Stimulated activated CD4-positive, alpha-beta T cell treated with anti-CD3 and anti-CD28 coated beads, Interleukin-4, amount 100 ng/mL, for 24 hours (primary cell): Measurements from ENCODE around the gene TCTN1.
"Not testable (repeated sequence)": the region's sequence is repeated elsewhere in the genome, so short reads cannot be mapped to it uniquely, and the experiment has no call there.

Experiments used
- DNase-seq: peaks from one replicate; pipeline ENCODE4 v3.0.0-alpha.2; 2020

The TCTN1 gene

GRCh38 chr12:110613771-110614684 is at the start of gene TCTN1:
Gene TCTN1, plus strand, starts transcription at chr12:110614129. Its CDS starts 54 bp downstream, at chr12:110614183.
- DNase-seq = peak; percentile 98

- DNase-seq = no peak
Observed at GRCh38 chr12:110564471-110564991, 49.4 kb upstream of the TCTN1 start.

GRCh38 chr12:110565894-110566871 is 47.7 kb upstream of the TCTN1 start:
- no peak for DNase-seq

DNA sequence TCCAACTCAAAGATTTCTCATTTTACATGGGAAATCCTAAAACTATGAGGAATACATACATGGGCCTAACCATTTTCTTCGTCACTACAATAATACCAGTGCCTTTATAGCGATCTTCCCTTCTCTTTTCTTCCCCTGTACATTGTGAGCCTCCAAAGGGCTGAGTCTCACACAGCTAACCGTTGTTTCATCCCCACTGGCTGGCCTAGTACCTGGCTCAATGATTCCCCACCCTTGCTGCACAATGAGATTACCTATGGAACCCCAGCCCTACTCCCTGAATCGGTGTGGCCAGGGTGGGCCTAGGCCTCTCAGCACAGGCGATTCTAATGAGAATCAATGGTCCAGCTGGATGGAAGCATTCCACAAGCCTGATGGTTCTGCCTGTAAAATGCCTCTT is 46.9 kb upstream of the TCTN1 start:
- DNase-seq = no peak

DNA sequence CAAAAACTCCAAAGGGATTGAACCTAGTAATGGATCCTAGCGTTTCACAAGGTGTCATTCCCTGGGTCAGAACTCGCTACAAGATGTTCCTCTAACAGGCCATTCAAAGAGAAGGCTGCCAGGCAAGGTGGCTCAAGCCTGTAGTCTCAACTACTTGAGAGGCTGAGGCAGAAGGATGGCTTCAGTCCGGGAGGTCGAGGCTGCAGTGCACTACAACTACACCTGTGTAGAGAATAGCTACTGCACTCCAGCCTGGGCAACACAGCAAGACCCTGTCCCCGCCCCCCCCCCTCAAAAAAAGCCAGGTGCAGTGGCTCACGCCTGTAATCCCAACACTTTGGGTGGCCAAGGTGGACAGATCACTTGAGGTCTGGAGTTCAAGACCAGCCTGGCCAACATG is 45.2 kb upstream of the TCTN1 start:
- no peak for DNase-seq

- DNase-seq = not testable (repeated sequence)
Observed at GRCh38 chr12:110569838-110570237, 44.1 kb upstream of the TCTN1 start.

DNA sequence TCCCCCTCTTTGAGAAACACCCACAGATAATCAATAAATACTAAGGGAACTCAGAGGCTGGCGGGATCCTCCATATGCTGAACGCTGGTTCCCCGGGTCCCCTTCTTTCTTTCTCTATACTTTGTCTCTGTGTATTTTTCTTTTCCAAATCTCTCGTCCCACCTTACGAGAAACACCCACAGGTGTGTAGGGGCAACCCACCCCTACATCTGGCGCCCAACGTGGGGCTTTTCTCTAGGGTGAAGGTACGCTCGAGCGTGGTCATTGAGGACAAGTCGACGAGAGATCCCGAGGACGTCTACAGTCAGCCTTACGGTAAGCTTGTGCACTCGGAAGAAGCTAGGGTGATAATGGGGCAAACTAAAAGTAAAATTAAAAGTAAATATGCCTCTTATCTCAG is 43.1 kb upstream of the TCTN1 start:
- DNase-seq = not testable (repeated sequence)

DNA sequence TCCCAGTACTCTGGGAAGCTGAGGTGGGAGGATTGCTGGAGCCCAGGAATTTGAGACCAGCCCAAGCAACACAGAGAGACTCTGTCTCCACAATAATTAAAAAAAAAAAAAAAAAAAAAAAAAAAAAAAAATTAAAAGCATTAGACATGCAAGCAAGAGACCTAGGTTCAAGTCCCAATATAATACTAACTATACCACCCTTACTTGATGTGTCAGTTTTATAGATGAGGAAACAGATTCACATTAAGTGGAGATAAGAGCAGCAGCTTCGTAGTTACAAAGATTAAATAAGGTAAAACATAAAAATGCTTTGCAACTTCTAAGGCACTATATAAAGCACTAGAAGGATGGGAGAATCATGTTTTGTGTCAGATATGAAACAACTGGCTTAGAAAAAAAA is 39.9 kb upstream of the TCTN1 start:
- no peak for DNase-seq

- DNase-seq = not testable (repeated sequence)
Observed at GRCh38 chr12:110574717-110575230, 39.2 kb upstream of the TCTN1 start.

DNA sequence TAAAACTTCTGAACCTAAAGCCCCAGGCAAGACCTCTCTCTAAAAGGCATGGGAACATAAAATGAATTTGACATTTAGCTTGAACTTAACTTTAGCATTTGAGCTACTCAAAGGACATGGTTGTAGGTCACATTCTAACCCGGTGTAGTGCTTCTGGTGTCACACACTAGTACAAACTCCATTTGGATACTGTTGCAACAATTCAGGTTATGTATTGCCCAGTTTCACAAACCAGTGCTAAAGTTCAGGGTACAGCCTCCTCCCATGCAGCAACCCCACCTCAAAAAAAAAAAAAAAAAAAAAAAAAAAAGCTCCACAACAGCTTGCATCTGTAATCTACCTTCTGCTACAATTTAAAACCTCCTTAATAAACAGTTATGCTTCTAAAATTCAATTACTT is 38.6 kb upstream of the TCTN1 start:
- no peak for DNase-seq

DNA sequence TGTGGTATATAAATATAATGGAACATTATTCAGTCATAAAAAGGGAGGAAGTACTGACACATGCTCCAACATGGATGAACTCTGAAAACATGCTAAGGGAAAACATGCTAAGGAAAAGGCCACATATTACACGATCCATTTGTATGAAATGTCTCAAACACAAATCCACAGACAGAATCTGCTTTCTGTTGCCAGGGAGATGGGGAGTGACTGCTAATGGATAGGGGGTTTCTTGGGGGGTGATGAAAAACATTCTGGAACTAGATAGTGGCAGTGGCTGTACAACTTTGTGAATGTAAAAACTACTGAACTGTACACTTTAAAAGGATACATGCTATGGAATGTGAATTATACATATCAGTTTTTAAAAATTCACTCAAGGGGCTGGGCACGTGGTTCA is 37.4 kb upstream of the TCTN1 start:
- no peak for DNase-seq

GRCh38 chr12:110577864-110578693 is 35.9 kb upstream of the TCTN1 start:
- peak; percentile 62 for DNase-seq

DNA sequence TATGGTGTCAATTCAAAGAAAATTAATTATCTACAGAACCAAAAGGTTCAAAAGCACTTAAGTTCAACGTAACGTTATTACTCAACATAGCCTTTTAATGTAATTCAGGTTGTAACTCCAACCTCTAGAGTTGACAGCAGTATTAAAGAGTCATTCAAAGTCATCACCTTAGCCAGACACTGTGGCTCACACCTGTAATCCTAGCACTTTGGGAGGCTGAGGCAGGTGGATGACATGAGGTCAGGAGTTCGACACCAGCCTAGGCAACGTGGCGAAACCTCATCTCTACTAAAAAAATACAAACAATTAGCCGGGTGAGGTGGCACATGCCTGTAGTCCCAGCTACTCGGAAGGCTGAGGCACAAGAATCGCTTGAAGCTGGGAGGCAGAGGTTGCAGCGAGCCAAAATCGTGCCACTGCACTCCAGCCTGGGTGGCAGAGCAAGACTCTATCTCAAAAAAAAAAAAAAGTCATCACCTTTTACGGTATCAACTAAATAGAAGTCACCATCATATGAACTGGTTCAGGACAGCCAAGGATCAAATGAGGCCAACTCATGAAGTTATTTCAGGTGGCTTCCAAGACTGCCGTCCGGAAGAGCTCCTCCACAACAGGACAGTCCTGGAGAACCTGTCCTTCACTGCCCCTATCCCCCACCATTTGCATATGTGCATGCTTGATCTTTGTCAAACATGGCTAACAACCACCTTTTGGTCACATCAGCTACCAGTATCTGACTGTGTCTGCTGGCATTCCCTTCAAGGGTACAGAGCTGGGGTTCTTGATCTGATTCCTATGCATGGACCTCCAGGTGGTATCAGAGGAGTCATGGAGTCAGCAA is 35.0 kb upstream of the TCTN1 start:
- peak; percentile 27 for DNase-seq

- DNase-seq = no peak
Observed at GRCh38 chr12:110579535-110580253, 34.2 kb upstream of the TCTN1 start.

- no peak for DNase-seq
Observed at GRCh38 chr12:110581931-110582275, 32.0 kb upstream of the TCTN1 start.

DNA sequence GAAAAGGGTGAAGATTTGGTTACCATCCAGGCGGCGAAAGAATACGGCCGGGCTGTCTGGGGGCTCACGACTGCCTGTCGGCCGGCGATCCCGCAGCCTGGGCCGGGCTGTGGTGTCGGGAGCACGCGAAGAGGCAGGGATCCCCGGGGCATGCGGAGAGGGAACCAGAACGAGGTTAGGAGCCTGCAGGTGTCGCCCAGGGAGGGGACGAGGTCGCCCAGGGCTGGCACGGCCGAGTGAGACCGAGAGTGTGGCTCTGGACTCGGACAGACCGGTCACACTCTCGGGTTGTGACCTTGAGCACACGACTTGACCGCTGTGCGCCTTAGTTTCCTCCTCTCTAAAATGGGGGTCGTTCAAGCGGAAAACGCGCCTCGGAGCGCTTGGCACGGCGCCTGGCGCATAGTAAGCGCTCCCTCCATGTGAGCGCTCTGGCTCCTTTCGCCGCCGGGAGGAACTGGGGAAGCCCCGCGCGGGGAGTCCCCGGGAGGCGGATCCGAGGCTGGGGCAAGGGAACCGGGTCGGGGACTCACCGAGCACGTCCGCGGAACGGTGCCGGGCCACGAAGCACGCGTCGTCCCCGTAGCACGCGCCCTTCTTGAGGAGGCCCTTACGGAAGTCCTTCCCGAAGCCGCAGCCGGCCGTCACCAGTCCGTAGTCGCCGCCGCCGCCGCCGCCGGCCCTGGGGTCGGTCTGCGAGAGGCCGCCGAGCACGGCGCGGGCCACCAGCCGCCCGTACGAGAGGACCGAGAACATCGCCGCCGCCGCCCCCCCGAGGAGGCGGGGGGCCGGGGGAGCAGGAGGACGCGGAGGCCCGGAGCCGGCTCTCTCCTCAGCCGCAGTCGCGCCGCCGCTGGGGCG is 31.4 kb upstream of the TCTN1 start:
- peak; percentile 82 for DNase-seq

DNA sequence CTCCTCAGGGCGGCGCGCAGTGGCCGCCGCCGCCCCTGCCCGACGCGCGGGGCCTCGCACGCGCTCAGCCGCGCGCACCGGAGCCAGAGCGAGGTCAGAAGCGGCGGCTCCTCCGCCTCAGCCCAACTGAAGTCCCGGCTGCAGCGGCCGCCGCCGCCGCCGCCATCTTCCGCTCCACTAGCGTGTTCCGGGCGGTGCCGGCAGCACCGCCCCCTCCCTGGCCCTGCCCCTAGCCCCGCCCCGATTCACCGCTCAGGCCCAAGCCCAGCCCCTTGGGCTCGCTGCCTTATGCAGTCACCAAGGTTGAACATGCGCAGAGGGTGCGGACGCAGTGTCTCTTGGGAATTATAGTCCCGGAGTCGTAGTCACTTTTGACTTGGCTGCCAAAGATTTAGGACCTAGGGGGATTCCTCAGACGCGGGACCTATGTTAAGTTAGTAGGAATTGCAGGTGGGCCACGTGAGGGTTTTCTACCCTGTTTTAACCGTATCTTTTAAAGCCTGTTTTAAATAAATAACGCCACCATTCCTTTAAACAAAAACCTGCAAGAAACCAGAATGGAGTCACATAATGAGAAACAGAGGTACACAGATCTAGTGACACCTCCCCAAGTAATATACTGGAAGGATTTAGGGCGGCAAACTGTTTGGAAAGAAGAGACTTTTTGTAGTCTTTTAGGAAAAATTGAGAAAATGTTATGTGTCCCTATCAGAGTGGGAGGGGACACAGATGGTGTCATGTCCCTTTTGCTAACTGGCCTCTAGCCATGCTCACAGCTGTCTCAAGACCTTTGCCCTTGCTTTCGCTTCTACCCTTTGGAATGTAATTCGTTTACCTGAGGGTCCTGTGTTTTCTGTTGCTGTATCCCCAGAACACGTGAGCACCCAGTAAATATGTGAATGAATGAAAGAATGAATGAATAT is 30.5 kb upstream of the TCTN1 start, which contains the start of gene PPTC7:
Gene PPTC7 (minus strand): TSS at position 182 of the 923 bp plus-strand sequence. CDS start 287 bp downstream, outside the sequence.
- DNase-seq = peak; percentile 97

- peak; percentile 58 for DNase-seq
Observed at GRCh38 chr12:110585231-110585799, 28.6 kb upstream of the TCTN1 start.
